AG04449 (cell line): Measurements from ENCODE around the gene DCAF15.
"Not testable (repeated sequence)": the region's sequence is repeated elsewhere in the genome, so short reads cannot be mapped to it uniquely, and the experiment has no call there.

Experiments used
- CTCF ChIA-PET: fragments of 350-600 bp; formaldehyde crosslinking; extraction: SDS; loops from one replicate; lab custom pipeline; 2021; ENCODE audit warnings: antibody characterized with exemption; lab: Yijun Ruan, JAX
- POLR2A ChIA-PET: fragments of 400-600, 350-600 bp; formaldehyde crosslinking; extraction: SDS; loops from one replicate; lab custom pipeline; 2020; ENCODE audit warnings: antibody characterized with exemption, inconsistent platforms; lab: Yijun Ruan, JAX
- DNase-seq: peaks from one replicate; pipeline ENCODE4 v3.0.0-alpha.2; 2010; ENCODE audit warnings: low read depth, low spot score
- H3K4me3 ChIP-seq: 2 replicates; pipeline ENCODE4 v1.5.1; 2011; ENCODE audit warnings: low read depth, mild to moderate bottlenecking, control low read depth, low read length
- CTCF ChIP-seq: IDR thresholded peaks from one replicate; pipeline ENCODE4 v1.5.1; 2011; ENCODE audit warnings: mild to moderate bottlenecking, moderate library complexity, low read length, control low read depth, inconsistent platforms; ENCODE audit not compliant: insufficient read depth; ENCODE audit errors: missing control alignments

The DCAF15 gene

GRCh38 chr19:13969897-13970296 lies 17.6 kb downstream of the DCAF15 start:
- POLR2A ChIA-PET, result no interaction called here
- H3K4me3 ChIP-seq, result no peak overlapping the region
- no peak for TF ChIP-seq CTCF
- DNase-seq, result no peak
- CTCF ChIA-PET, result interaction anchor here (0.7 to 1.0 kb wide), 2 partner anchors 8 to 17 kb away, joined by 3 read pairs; no protein-coding TSS in a partner anchor

- H3K4me3 ChIP-seq, CTCF ChIA-PET, POLR2A ChIA-PET, DNase-seq: not testable (repeated sequence)
Observed at GRCh38 chr19:13971868-13972267, 19.6 kb downstream of the DCAF15 start.

GRCh38 chr19:13972368-13973155 lies 20.3 kb downstream of the DCAF15 start:
- TF ChIP-seq CTCF, result no peak
- ChIA-PET CTCF (interaction anchor here (1.4 kb wide), 1 partner anchor 12 kb away, joined by 4 read pairs; no protein-coding TSS in a partner anchor), POLR2A (no interaction called here)
- no peak for DNase-seq
- H3K4me3 ChIP-seq, result no peak overlapping the region

DNA sequence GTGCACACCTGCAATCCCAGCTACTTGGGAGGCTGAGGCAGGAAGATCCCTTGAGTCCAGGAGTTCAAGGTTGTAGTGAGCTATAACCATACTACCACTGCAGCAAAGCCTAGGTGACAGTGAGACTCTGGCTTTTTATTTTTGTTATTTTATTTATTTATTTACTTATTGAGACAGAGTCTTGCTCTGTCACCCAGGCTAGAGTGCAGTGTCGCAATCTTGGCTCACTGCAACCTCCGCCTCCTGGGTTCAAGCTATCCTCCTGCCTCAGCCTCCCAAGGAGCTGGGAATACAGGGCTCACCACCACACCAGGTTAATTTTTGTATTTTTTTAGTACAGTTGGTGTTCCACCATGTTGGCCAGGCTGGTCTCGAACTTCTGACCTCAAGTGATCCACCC lies 21.2 kb downstream of the DCAF15 start:
- H3K4me3 ChIP-seq, POLR2A ChIA-PET, DNase-seq: not testable (repeated sequence)
- CTCF ChIA-PET, result interaction anchor here (1.4 kb wide), 1 partner anchor 13 kb away, joined by 4 read pairs; no protein-coding TSS in a partner anchor

- POLR2A ChIA-PET, result no interaction called here
- no peak overlapping the region for H3K4me3 ChIP-seq
- CTCF ChIA-PET, result no interaction called here
- TF ChIP-seq CTCF, result no peak
- DNase-seq, result no peak
Observed at GRCh38 chr19:13974073-13974472, 21.8 kb downstream of the DCAF15 start.

GRCh38 chr19:13975870-13976269 lies 23.6 kb downstream of the DCAF15 start:
- POLR2A ChIA-PET, result no interaction called here
- CTCF ChIA-PET, result interaction anchor here (0.6 to 2.1 kb wide), 2 partner anchors 16 to 100 kb away, joined by 3 to 4 read pairs; no protein-coding TSS in a partner anchor
- no peak overlapping the region for H3K4me3 ChIP-seq
- no peak for DNase-seq
- no peak for TF ChIP-seq CTCF

- no peak for DNase-seq
- H3K4me3 ChIP-seq, result no peak overlapping the region
- ChIA-PET CTCF (interaction anchor here (0.6 to 2.1 kb wide), 2 partner anchors 17 to 99 kb away, joined by 3 to 4 read pairs; no protein-coding TSS in a partner anchor), POLR2A (no interaction called here)
- TF ChIP-seq CTCF, result no peak
Observed at GRCh38 chr19:13976446-13976845, 24.1 kb downstream of the DCAF15 start.
